Body of pancreas (tissue), 4 donors: ENCODE data around the gene ERBB4.

Source experiments
- POLR2A ChIP-seq, 3 donors: fragments of 450-650 bp; IDR thresholded peaks; one replicate each; pipeline ENCODE4 v1.6.1; 2016; ENCODE audit warnings: antibody characterized with exemption in 3 of 3, mild to moderate bottlenecking in 2 of 3
- TF ChIP-seq, protein P1 (sequence below), 7 experiments: fragments of 450-650 bp in 4 of 7; fragments of 200-600 bp in 3 of 7; sonication (generic) in 3 of 7; IDR thresholded peaks; one replicate each; pipeline ENCODE4 v1.5.1; 2016 to 2019; ENCODE audit warnings: antibody characterized with exemption in 7 of 7

DNA sequence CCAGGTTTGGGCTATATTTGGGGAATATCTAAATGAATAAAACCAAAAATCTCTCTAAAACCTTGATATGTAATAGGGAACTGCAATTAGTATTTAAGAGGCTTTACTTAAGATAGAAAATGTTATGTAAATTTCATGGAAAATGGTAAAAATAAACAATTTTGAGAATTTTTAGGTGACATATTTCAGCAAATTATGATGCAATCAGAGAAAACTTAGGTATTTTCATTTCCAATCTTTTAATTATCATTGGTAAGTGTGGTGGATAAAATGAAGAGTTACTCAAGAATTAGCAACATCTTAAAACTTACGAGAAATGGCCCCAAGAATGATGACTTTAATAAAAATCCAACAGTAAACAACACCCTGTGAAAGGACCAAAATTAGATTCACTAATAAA lies 571.4 kb downstream of the ERBB4 start:
- TF ChIP-seq POLR2A (IDR thresholded peaks at IDR 0.05): no peak
- TF ChIP-seq, protein P1, sequence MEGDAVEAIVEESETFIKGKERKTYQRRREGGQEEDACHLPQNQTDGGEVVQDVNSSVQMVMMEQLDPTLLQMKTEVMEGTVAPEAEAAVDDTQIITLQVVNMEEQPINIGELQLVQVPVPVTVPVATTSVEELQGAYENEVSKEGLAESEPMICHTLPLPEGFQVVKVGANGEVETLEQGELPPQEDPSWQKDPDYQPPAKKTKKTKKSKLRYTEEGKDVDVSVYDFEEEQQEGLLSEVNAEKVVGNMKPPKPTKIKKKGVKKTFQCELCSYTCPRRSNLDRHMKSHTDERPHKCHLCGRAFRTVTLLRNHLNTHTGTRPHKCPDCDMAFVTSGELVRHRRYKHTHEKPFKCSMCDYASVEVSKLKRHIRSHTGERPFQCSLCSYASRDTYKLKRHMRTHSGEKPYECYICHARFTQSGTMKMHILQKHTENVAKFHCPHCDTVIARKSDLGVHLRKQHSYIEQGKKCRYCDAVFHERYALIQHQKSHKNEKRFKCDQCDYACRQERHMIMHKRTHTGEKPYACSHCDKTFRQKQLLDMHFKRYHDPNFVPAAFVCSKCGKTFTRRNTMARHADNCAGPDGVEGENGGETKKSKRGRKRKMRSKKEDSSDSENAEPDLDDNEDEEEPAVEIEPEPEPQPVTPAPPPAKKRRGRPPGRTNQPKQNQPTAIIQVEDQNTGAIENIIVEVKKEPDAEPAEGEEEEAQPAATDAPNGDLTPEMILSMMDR (IDR thresholded peaks at IDR 0.05): no peak
